Cardiac fibroblast (primary cell): ENCODE results near the gene KLK5.
A peak's percentile ranks its signal among the peaks of the same experiment; 100 is the strongest.

Source experiments
- DNase-seq, 2 donors: peaks; one replicate each; pipeline versions ENCODE4 v3.0.0 to v3.0.0-alpha.2; 2010; ENCODE audit warnings: low read depth in 2 of 2
- H3K4me3 ChIP-seq, 2 donors: replicated peaks in 1 of 2; 1 replicate in 1 of 2; 2 replicates in 1 of 2; pipeline ENCODE4 v1.5.1; 2011; ENCODE audit warnings: low read depth in 2 of 2, low read length in 2 of 2, mild to moderate bottlenecking in 2 of 2, moderate library complexity in 1 of 2
- TF ChIP-seq, protein P1 (sequence below): IDR thresholded peaks from one replicate; pipeline ENCODE4 v1.5.1; 2011; ENCODE audit warnings: low read depth, mild to moderate bottlenecking, low read length, inconsistent platforms

The KLK5 gene

DNA sequence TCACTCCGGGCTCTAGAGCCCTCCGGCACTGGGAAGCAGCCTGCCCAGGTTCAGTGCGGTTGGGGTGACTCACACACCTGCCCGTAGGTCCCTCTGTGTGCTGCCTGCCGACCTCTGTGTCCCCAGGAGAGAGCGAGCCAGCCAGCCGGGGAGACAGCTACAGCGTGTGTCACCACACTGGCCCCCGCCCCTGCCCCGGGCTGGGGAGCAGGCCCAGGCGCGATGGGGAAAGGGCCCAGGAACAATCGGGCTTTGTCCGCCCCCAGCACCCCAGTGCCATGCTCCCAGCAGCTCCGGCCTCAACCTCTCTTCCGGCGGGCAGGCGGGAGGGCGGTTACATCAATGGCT lies 16.5 kb upstream of the KLK5 start, which contains the start of gene KLK6:
TSS of gene KLK6 (minus strand) at position 179 of the 348 bp plus-strand sequence. CDS start 1,487 bp downstream, outside the sequence.
- no peak for DNase-seq
- no peak within 1 kb of the TSS for H3K4me3 ChIP-seq
- TF ChIP-seq, protein P1, sequence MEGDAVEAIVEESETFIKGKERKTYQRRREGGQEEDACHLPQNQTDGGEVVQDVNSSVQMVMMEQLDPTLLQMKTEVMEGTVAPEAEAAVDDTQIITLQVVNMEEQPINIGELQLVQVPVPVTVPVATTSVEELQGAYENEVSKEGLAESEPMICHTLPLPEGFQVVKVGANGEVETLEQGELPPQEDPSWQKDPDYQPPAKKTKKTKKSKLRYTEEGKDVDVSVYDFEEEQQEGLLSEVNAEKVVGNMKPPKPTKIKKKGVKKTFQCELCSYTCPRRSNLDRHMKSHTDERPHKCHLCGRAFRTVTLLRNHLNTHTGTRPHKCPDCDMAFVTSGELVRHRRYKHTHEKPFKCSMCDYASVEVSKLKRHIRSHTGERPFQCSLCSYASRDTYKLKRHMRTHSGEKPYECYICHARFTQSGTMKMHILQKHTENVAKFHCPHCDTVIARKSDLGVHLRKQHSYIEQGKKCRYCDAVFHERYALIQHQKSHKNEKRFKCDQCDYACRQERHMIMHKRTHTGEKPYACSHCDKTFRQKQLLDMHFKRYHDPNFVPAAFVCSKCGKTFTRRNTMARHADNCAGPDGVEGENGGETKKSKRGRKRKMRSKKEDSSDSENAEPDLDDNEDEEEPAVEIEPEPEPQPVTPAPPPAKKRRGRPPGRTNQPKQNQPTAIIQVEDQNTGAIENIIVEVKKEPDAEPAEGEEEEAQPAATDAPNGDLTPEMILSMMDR = no peak

DNA sequence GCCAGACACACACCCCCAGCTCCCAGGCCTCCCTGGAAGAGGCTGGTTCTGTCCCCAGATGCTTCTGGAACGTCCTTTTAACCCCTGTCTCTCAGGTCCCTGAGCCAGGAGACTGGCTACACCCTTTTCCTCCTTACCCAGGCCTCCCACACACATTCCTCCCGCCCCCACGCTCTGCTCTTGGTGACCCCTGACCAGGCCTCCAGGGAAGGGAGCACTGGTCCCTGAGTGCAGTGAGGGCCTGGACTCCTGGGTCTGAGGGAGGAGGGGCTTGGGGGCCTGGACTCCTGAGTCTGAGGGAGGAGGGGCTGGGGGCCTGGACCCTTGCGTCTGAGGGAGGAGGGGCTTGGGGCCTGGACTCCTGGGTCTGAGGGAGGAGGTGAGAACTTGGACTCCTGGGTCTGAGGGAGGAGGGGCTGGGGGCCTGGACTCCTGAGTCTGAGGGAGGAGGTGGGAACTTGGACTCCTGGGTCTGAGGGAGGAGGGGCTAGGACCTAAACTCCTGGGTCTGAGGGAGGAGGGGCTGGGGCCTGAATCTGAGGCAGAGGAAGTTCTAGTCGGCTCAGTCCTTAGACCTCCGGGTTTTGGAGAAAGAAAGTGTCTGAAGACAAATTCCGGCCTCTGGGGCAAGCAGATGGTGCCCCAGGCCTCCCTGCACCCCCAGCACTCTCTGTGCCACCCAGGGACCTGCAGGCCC lies 16.0 kb upstream of the KLK5 start:
- peak in 1 of 2 donors; percentile 2 for DNase-seq
- TF ChIP-seq, protein P1 = no peak
- H3K4me3 ChIP-seq = no peak overlapping the region

DNA sequence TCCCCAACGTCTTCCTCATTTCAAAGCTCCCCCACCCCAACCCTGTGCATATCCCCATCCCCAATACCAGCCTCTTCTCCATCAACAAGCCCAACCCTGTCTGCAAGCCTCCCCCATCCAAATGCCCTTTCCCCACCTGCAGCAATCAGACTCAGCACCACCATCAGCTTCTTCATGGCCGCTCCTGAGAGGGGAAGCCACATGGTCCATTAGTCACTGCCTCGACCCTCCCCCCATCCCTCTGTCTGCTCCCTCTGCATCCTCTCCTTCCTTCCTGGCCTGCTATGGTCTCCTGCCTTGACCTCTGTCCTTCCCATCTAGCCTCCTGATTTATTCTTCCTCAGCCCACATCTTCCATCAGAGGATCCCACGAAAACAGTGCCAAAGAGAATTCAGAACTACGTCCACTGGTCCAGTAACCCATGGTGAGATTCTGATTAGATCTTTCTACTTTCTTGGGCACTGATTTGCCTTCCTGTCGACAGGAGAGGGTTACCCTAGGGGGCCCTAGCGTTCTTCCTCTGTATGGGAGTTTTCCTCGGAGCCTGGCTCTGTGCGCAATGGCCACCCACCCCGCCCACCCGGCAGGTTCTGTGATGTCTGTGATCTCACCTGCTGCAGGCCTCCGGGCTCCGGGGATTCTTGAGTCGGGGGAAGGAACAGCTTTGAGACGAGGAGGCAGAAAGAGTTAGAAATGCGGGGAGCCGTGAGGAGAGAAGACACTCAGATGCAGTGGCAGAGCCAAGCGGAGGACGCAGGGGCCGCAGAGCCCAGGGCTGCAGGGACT lies 15.3 kb upstream of the KLK5 start:
- no peak for DNase-seq
- TF ChIP-seq, protein P1 = no peak
- no peak overlapping the region for H3K4me3 ChIP-seq

DNA sequence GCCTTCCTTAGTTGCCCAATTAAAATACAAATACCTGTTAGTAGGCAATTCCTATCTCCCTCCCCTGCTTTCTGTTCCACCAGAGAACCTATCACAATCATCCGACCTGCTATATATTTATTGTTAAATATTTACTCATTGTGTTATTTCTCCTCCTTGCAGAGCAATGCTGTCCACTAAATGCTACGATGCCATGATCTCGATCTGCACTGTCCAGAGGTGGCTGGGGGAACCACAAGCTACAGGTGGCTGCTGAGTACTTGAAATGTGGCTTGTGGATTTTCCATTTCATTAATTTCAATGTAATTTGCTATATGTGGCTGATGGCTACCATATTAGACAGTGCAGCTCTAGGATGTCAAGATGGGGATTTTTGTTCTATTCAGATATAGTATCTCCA lies 11.4 kb upstream of the KLK5 start:
- DNase-seq = no peak
- no peak overlapping the region for H3K4me3 ChIP-seq
- TF ChIP-seq, protein P1 = no peak

DNA sequence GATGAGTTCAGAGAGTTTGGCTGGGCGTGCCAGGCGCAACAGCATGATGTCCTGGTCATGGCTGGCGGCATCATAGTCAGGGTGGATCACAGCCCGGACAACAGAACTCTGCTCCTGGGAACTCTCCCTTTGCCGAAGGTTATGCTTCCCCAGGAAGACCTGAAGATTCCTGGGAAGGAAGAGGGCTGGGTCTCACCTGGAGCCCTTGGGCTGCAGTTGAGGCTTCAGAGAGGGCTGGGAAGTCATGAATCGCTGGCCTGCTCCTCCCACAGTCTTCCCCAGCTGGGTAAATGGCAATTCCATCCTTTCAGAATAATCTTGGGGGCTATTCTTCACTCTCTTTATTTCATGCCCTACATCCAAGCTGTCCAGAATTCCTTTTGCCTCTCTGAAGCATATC lies 10.5 kb upstream of the KLK5 start:
- H3K4me3 ChIP-seq = no peak overlapping the region
- DNase-seq = no peak
- TF ChIP-seq, protein P1 = no peak

DNA sequence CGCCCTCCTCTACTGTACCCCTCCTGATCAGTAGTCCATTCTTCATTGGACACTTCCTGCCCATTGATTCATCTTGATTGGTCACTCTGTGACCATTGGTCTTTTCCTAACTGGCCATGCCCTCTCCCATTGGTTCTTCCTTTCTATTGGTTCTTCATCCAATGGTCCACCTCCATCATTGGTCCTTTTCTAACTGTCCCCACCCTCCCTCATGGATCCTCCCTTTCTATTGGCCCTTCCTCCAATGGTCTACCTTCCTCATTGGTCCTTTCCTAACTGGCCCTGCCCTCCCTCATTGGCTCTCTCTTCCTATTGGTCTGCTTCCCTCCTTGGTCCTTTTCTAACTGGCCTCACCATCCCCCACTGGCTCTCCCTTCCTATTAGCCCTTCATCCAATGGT lies 9.4 kb upstream of the KLK5 start:
- H3K4me3 ChIP-seq = no peak overlapping the region
- no peak for DNase-seq
- TF ChIP-seq, protein P1 = no peak
